ENCODE data around the gene SNTG2. TPM values are rescaled to one million over a fixed set of nuclear protein-coding genes. Genes with fewer than 3 reads are reported as not detected.

The SNTG2 gene
- total RNA-seq, 1 experiment from 2014 or later: not detected

DNA sequence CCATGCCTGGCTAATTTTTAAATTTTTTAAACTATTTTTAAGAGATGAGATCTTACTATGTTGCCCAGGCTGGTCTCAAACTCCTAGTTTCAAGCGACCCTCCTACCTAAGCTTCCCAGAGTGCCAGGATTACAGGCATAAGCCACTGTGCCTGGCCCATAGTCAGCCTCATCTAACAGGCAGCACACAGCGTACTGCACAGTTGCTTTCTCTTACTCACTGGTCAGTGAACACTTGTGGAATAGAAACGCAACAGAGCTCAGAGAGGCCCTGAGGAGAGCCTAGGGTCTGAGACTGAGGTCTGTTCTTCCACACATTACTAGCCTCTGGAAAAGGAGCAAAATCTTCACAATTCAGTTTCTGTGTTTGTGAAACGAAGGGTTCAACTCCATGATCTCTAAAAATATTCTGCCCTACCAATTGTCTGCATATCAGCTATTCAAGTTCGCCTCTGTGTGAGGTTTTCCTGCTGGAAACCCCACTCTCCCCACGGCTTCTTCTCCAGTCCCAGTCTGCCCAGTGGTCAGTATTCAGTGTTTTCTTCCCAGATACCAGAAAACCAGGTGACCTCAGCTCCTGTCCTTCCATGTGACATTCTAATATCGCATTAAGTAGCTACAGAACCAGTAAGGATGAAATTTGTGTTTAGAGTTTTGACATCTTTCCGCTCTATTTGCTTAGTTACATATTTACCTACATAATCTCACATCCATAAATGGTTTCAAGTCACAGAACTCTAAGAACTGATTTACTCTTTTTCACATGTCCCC is 26.6 kb upstream of the SNTG2 start:
- no peak overlapping the region for H3K4me3 ChIP-seq (ENCODE audit: low read depth, low read length)
- POLR2A ChIA-PET: no interaction called here
- no peaks in the 10 kb centered on the region for H3K27me3 ChIP-seq (replicated peaks; ENCODE audit: control insufficient read depth, insufficient read depth, low read length)
- BruUV-seq (replicated peaks): no TSS peak
- CTCF ChIA-PET: no interaction called here
- H3K9me3 ChIP-seq: no peaks in the 10 kb centered on the region
- H3K4me1 ChIP-seq: no peaks in the 10 kb centered on the region
- no peaks in the 10 kb centered on the region for H3K36me3 Mint-ChIP-seq (ENCODE audit: insufficient read depth, unreplicated experiment)
- intact Hi-C loops (cut with micrococcal nuclease; ENCODE audit: unreplicated experiment): no loop called here
- TF ChIP-seq CTCF (IDR thresholded peaks at IDR 0.05; ENCODE audit: insufficient read depth in 1 of 2, low read depth in 1 of 2, low read length in 1 of 2, severe bottlenecking in 1 of 2, unreplicated experiment in 1 of 2): no peak
- DNase-seq: no peak
- H3K4me1 Mint-ChIP-seq (ENCODE audit: low read depth, unreplicated experiment): no peaks in the 10 kb centered on the region
- no peak overlapping the region for H3K4me3 Mint-ChIP-seq (ENCODE audit: unreplicated experiment)
- H3K27ac Mint-ChIP-seq (ENCODE audit: unreplicated experiment): no peak overlapping the region
- H3K9me3 Mint-ChIP-seq (ENCODE audit: unreplicated experiment): peaks cover 10% of the 10 kb centered on the region
- no peaks in the 10 kb centered on the region for H3K36me3 ChIP-seq (ENCODE audit: control insufficient read depth, insufficient read depth, low read length)
- H3K27me3 Mint-ChIP-seq (ENCODE audit: insufficient read depth, unreplicated experiment): no peaks in the 10 kb centered on the region

- Mint-ChIP-seq H3K4me3 (ENCODE audit: unreplicated experiment) (no peak overlapping the region), H3K9me3 (ENCODE audit: unreplicated experiment) (peaks cover 10% of the 10 kb centered on the region), H3K27me3 (ENCODE audit: insufficient read depth, unreplicated experiment) (no peaks in the 10 kb centered on the region), H3K27ac (ENCODE audit: unreplicated experiment) (no peak overlapping the region), H3K4me1 (ENCODE audit: low read depth, unreplicated experiment) (no peaks in the 10 kb centered on the region), H3K36me3 (ENCODE audit: insufficient read depth, unreplicated experiment) (no peaks in the 10 kb centered on the region)
- Histone ChIP-seq H3K4me3 (ENCODE audit: low read depth, low read length) (no peak overlapping the region), H3K4me1 (no peaks in the 10 kb centered on the region), H3K27me3 (replicated peaks; ENCODE audit: control insufficient read depth, insufficient read depth, low read length) (no peaks in the 10 kb centered on the region), H3K9me3 (no peaks in the 10 kb centered on the region), H3K36me3 (ENCODE audit: control insufficient read depth, insufficient read depth, low read length) (no peaks in the 10 kb centered on the region)
- ChIA-PET CTCF (no interaction called here), POLR2A (no interaction called here)
- no TSS peak for BruUV-seq (replicated peaks)
- TF ChIP-seq CTCF (IDR thresholded peaks at IDR 0.05; ENCODE audit: insufficient read depth in 1 of 2, low read depth in 1 of 2, low read length in 1 of 2, severe bottlenecking in 1 of 2, unreplicated experiment in 1 of 2): no peak
- no peak for DNase-seq
- intact Hi-C loops (cut with micrococcal nuclease; ENCODE audit: unreplicated experiment): no loop called here
These were observed 25.9 kb upstream of the SNTG2 start for GRCh38 chr2:924701-925100.

- Histone ChIP-seq H3K4me1 (peaks cover 6% of the 10 kb centered on the region), H3K9me3 (no peaks in the 10 kb centered on the region), H3K27me3 (replicated peaks; ENCODE audit: control insufficient read depth, insufficient read depth, low read length) (no peaks in the 10 kb centered on the region), H3K36me3 (ENCODE audit: control insufficient read depth, insufficient read depth, low read length) (no peaks in the 10 kb centered on the region), H3K4me3 (ENCODE audit: low read depth, low read length) (no peak overlapping the region)
- Mint-ChIP-seq H3K36me3 (ENCODE audit: insufficient read depth, unreplicated experiment) (no peaks in the 10 kb centered on the region), H3K9me3 (ENCODE audit: unreplicated experiment) (peaks cover 10% of the 10 kb centered on the region), H3K4me3 (ENCODE audit: unreplicated experiment) (no peak overlapping the region), H3K27ac (ENCODE audit: unreplicated experiment) (no peak overlapping the region), H3K27me3 (ENCODE audit: insufficient read depth, unreplicated experiment) (no peaks in the 10 kb centered on the region), H3K4me1 (ENCODE audit: low read depth, unreplicated experiment) (no peaks in the 10 kb centered on the region)
- CTCF ChIA-PET: no interaction called here
- DNase-seq: no peak
- TF ChIP-seq CTCF (IDR thresholded peaks at IDR 0.05; ENCODE audit: insufficient read depth in 1 of 2, low read depth in 1 of 2, low read length in 1 of 2, severe bottlenecking in 1 of 2, unreplicated experiment in 1 of 2): no peak
- intact Hi-C loops (cut with micrococcal nuclease; ENCODE audit: unreplicated experiment): no loop called here
- BruUV-seq (replicated peaks): no TSS peak
- POLR2A ChIA-PET: no interaction called here
These were observed 25.3 kb upstream of the SNTG2 start for GRCh38 chr2:925309-925708.
